SJSA1 (cell line): Measurements from ENCODE around the gene XRCC5. TPM values are rescaled to one million over a fixed set of nuclear protein-coding genes. Genes with fewer than 3 reads are reported as not detected.
A peak's percentile ranks its signal among the peaks of the same experiment; 100 is the strongest.

Source experiments
- DNase-seq, 2 experiments: peaks; one replicate each; pipeline ENCODE4 v3.0.0-alpha.2; 2015 to 2020; ENCODE audit warnings: low spot score in 2 of 2, low read depth in 1 of 2
- H3K27ac ChIP-seq: fragments of 250-450 bp; sonication (Bioruptor Pico); 2 replicates; pipeline ENCODE4 v1.5.1; 2020; ENCODE audit warnings: mild to moderate bottlenecking, moderate library complexity
- H3K27me3 ChIP-seq: fragments of 250-450 bp; sonication (Bioruptor Pico); replicated peaks from 2 replicates; pipeline ENCODE4 v1.5.1; 2020; ENCODE audit warnings: mild to moderate bottlenecking, moderate library complexity
- H3K36me3 ChIP-seq: fragments of 250-450 bp; sonication (Bioruptor Pico); 2 replicates; pipeline ENCODE4 v1.5.1; 2020; ENCODE audit warnings: mild to moderate bottlenecking
- H3K4me1 ChIP-seq: fragments of 250-450 bp; sonication (Bioruptor Pico); replicated peaks from 2 replicates; pipeline ENCODE4 v1.6.1; 2021; ENCODE audit warnings: mild to moderate bottlenecking
- H3K4me3 ChIP-seq: fragments of 250-450 bp; sonication (Bioruptor Pico); 2 replicates; pipeline ENCODE4 v1.5.1; 2020; ENCODE audit warnings: mild to moderate bottlenecking
- H3K9me3 ChIP-seq: fragments of 250-450 bp; sonication (Bioruptor Pico); replicated peaks from 2 replicates; pipeline ENCODE4 v1.5.1; 2020; ENCODE audit warnings: mild to moderate bottlenecking
- total RNA-seq: library from RNA; depleted of rRNA; stranded (reverse); fragments of >200 nt; shearing (Covaris generic); gene quantifications from 2 replicates; pipeline ENCODE4 v1.2.3, GENCODE V29; 2014

XRCC5 gene
- total RNA-seq, 1 experiment from 2014 or later = 387 TPM

- H3K36me3 ChIP-seq = no peaks in the 10 kb centered on the region
- H3K9me3 ChIP-seq = no peaks in the 10 kb centered on the region
- H3K4me1 ChIP-seq = no peaks in the 10 kb centered on the region
- H3K27me3 ChIP-seq = no peaks in the 10 kb centered on the region
- no peak for DNase-seq
- no peak overlapping the region for H3K27ac ChIP-seq
- no peak overlapping the region for H3K4me3 ChIP-seq
Observed at GRCh38 chr2:216101109-216101508, 8.0 kb upstream of the XRCC5 start.

- no peaks in the 10 kb centered on the region for H3K27me3 ChIP-seq
- H3K36me3 ChIP-seq = no peaks in the 10 kb centered on the region
- H3K4me3 ChIP-seq = no peak overlapping the region
- H3K9me3 ChIP-seq = no peaks in the 10 kb centered on the region
- no peaks in the 10 kb centered on the region for H3K4me1 ChIP-seq
- H3K27ac ChIP-seq = no peak overlapping the region
- DNase-seq = no peak
Observed at GRCh38 chr2:216103213-216103612, 5.9 kb upstream of the XRCC5 start.

- Histone ChIP-seq H3K4me1 (peaks cover 4% of the 10 kb centered on the region; the same call in 1 of the 2 replicates), H3K4me3 (no peak overlapping the region), H3K36me3 (peaks cover 3% of the 10 kb centered on the region; the same call in 1 of the 2 replicates), H3K27ac (no peak overlapping the region), H3K27me3 (no peaks in the 10 kb centered on the region), H3K9me3 (no peaks in the 10 kb centered on the region)
- no peak for DNase-seq
Observed at GRCh38 chr2:216104691-216105090, 4.5 kb upstream of the XRCC5 start.

- Histone ChIP-seq H3K27me3 (no peaks in the 10 kb centered on the region), H3K27ac (no peak overlapping the region), H3K36me3 (peaks cover 26% of the 10 kb centered on the region), H3K9me3 (no peaks in the 10 kb centered on the region), H3K4me3 (no peak overlapping the region), H3K4me1 (peaks cover 8% of the 10 kb centered on the region; the same call in 1 of the 2 replicates)
- DNase-seq = no peak
Observed at GRCh38 chr2:216107320-216107719, 1.8 kb upstream of the XRCC5 start.

GRCh38 chr2:216107760-216108159, 1.4 kb upstream of the XRCC5 start:
- no peak for DNase-seq
- H3K27me3 ChIP-seq = no peaks in the 10 kb centered on the region
- no peak overlapping the region for H3K4me3 ChIP-seq
- peaks cover 31% of the 10 kb centered on the region for H3K36me3 ChIP-seq
- H3K4me1 ChIP-seq = peaks cover 8% of the 10 kb centered on the region; the same call in 1 of the 2 replicates
- no peaks in the 10 kb centered on the region for H3K9me3 ChIP-seq
- H3K27ac ChIP-seq = no peak overlapping the region

- H3K27ac ChIP-seq = peak overlapping the region; percentile 53
- H3K36me3 ChIP-seq = peaks cover 37% of the 10 kb centered on the region
- H3K4me3 ChIP-seq = peak overlapping the region; percentile 77
- no peaks in the 10 kb centered on the region for H3K27me3 ChIP-seq
- no peaks in the 10 kb centered on the region for H3K9me3 ChIP-seq
- H3K4me1 ChIP-seq = peaks cover 8% of the 10 kb centered on the region; the same call in 1 of the 2 replicates
- peak in 1 of 2 experiments; percentile 8 for DNase-seq
Observed at GRCh38 chr2:216108310-216108966, 710 bp upstream of the XRCC5 start.

GRCh38 chr2:216109962-216110614, 940 bp downstream of the XRCC5 start:
- Histone ChIP-seq H3K4me3 (peak overlapping the region; percentile 77), H3K27me3 (no peaks in the 10 kb centered on the region), H3K4me1 (peaks cover 10% of the 10 kb centered on the region), H3K36me3 (peaks cover 52% of the 10 kb centered on the region), H3K27ac (peak overlapping the region; percentile 84), H3K9me3 (no peaks in the 10 kb centered on the region)
- peak in 1 of 2 experiments; percentile 55 for DNase-seq

- H3K4me1 ChIP-seq = peaks cover 14% of the 10 kb centered on the region
- no peaks in the 10 kb centered on the region for H3K9me3 ChIP-seq
- peak overlapping the region; percentile 77 for H3K4me3 ChIP-seq
- no peak for DNase-seq
- H3K36me3 ChIP-seq = peaks cover 57% of the 10 kb centered on the region
- peak overlapping the region; percentile 84; the same call in 1 of the 2 replicates for H3K27ac ChIP-seq
- no peaks in the 10 kb centered on the region for H3K27me3 ChIP-seq
Observed at GRCh38 chr2:216110620-216111019, 1.5 kb downstream of the XRCC5 start.

GRCh38 chr2:216111122-216111521, 2.0 kb downstream of the XRCC5 start:
- Histone ChIP-seq H3K27ac (no peak overlapping the region), H3K36me3 (peaks cover 62% of the 10 kb centered on the region), H3K27me3 (no peaks in the 10 kb centered on the region), H3K4me3 (no peak overlapping the region), H3K9me3 (no peaks in the 10 kb centered on the region), H3K4me1 (peaks cover 14% of the 10 kb centered on the region)
- no peak for DNase-seq

- peaks cover 80% of the 10 kb centered on the region for H3K36me3 ChIP-seq
- H3K4me1 ChIP-seq = peaks cover 18% of the 10 kb centered on the region
- H3K9me3 ChIP-seq = no peaks in the 10 kb centered on the region
- H3K27me3 ChIP-seq = no peaks in the 10 kb centered on the region
- no peak for DNase-seq
- no peak overlapping the region for H3K4me3 ChIP-seq
- no peak overlapping the region for H3K27ac ChIP-seq
Observed at GRCh38 chr2:216112926-216113325, 3.8 kb downstream of the XRCC5 start.

- H3K4me3 ChIP-seq = no peak overlapping the region
- no peak for DNase-seq
- peaks cover 14% of the 10 kb centered on the region for H3K4me1 ChIP-seq
- H3K27ac ChIP-seq = no peak overlapping the region
- peaks cover 86% of the 10 kb centered on the region for H3K36me3 ChIP-seq
- no peaks in the 10 kb centered on the region for H3K9me3 ChIP-seq
- H3K27me3 ChIP-seq = no peaks in the 10 kb centered on the region
Observed at GRCh38 chr2:216113572-216113971, 4.4 kb downstream of the XRCC5 start.

- Histone ChIP-seq H3K4me1 (peaks cover 14% of the 10 kb centered on the region), H3K4me3 (no peak overlapping the region), H3K27me3 (no peaks in the 10 kb centered on the region), H3K36me3 (peaks cover 93% of the 10 kb centered on the region), H3K27ac (no peak overlapping the region), H3K9me3 (no peaks in the 10 kb centered on the region)
- no peak for DNase-seq
Observed at GRCh38 chr2:216114382-216114713, 5.2 kb downstream of the XRCC5 start.

GRCh38 chr2:216114714-216115531, 5.8 kb downstream of the XRCC5 start:
- peak; percentile 98 to 99 for DNase-seq
- peaks cover 95% of the 10 kb centered on the region for H3K36me3 ChIP-seq
- peak overlapping the region; percentile 69 for H3K27ac ChIP-seq
- H3K4me1 ChIP-seq = peaks cover 14% of the 10 kb centered on the region
- no peaks in the 10 kb centered on the region for H3K27me3 ChIP-seq
- no peaks in the 10 kb centered on the region for H3K9me3 ChIP-seq
- peak overlapping the region; percentile 29 for H3K4me3 ChIP-seq

GRCh38 chr2:216116418-216116817, 7.3 kb downstream of the XRCC5 start:
- no peaks in the 10 kb centered on the region for H3K9me3 ChIP-seq
- H3K4me1 ChIP-seq = peaks cover 10% of the 10 kb centered on the region
- H3K36me3 ChIP-seq = peaks cover 98% of the 10 kb centered on the region
- no peaks in the 10 kb centered on the region for H3K27me3 ChIP-seq
- no peak overlapping the region for H3K4me3 ChIP-seq
- DNase-seq = no peak
- H3K27ac ChIP-seq = no peak overlapping the region
